Measurements from ENCODE around the gene PRKAR1A. TPM values are rescaled to one million over a fixed set of nuclear protein-coding genes. Genes with fewer than 3 reads are reported as not detected.

PRKAR1A gene
- polyA plus RNA-seq, 5 donors, result 269 to 376 (median 352) TPM

DNA sequence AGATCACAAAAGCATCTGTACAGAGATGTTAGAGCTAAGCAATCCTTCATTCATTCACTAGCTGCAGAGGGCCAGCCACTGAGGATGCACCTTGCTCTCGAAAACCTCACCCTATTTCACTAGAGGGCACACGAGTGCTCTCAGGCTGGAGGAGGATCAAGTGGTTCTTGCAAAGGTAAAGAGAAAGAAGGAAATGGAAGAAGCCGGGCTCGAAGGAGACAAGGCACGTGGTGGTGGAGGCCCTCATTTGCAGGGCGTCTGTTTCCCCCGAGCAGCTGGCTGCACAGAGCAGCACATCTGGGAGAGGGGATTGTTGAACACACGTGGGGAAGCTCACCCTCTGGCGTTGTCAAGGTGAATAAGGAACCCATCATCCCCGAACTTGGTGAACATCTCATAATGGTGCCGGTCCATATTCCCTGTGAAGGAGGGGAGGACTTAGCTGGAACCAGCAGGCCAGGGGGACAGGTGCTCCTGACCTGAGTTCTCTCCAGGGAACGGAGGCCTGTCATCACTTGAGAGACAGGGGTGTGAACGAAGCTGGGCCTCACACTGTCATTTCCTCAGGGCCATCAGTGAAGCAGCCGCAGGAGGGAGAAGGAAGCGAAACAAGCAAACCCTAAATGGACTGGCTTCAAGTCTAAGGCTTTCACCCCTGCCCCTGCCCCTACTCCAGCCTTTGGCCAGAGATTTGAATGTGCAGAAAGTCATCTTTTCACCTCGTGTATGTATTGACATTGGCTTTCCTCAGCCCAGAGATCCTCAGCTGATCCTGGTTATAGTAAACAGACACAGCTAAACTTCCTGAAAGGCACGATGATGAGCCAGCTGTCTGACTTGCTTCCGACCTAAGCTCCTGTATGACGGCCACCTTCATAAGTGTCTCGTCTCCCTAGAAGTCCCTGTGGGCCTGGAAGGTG is 27.6 kb downstream of the PRKAR1A start:
- DNase-seq, result no peak

DNA sequence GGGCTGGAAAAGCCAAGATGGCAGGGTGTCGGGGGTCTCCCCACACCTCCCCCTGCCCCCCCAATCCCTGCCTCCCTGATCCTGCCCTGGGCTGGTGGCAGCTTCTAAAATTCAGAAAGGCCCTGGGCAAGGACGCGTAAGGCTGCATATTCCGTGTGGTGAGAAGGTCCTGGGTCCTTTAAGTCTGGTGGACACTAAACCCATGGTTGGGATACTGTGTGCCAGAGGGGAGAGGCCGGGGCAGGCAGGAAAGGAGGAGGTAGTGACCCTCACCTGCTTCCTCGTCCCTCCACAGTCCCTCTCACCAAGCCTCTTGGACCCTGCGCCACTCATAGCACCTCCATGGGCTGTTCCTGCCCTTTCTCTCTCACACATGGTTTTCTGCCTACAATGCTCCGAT is 28.8 kb downstream of the PRKAR1A start:
- DNase-seq, result no peak

DNA sequence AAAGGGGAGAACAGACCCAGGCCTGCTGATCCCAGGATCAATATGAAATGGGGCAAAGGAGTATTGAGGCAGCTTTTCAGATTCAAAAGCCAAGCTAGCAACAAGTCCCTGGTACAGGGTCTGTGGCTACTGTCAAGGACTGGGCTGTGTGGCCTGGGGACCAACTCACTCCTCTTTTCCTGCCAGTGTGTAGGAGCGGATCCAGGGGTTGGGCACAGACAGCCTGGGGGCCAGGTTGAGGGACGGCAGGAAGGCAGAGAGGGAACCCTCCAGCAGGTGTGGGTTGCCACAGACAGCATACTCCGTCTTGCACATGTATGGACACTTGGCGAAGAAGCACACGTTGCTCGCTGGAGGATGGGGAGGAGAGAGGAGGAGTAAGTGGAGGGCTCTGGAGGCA is 29.6 kb downstream of the PRKAR1A start:
- no peak for DNase-seq

DNA sequence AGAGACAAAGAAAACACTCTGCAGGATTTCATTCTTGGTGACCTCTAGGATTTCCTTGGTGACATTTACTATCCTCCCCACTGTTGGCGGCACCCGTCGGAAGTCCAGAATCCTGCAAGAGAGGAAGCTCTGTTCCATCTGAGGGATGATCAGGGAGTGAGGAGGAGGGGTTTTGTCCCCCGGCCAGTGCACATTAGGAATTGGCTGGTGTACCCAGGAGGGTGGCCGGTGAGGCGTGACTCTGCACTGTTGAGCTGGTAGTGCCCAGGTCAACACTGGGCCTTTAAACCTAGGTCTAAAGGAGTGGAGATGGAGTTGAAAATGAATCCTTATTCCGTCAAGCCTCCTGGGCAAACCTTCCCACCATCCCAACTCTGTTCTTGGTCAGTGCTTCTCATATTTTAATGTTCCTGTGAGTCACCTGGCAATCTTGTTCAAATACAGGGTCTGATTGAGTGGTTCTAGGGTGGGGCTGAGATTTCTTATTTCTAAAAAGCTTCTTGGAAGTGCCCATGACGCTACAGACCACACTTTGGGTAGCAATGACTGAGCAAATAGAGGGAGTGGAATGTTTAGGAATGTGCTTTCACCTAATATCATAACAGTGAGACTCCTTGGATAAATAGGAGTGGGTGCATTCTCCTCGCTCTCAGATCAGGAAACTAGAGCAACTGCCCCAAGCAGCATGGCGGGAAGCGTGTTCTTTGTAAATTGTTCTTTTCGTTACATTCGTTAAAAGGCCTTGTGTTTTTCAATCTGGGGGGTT is 30.7 kb downstream of the PRKAR1A start:
- no peak for DNase-seq

DNA sequence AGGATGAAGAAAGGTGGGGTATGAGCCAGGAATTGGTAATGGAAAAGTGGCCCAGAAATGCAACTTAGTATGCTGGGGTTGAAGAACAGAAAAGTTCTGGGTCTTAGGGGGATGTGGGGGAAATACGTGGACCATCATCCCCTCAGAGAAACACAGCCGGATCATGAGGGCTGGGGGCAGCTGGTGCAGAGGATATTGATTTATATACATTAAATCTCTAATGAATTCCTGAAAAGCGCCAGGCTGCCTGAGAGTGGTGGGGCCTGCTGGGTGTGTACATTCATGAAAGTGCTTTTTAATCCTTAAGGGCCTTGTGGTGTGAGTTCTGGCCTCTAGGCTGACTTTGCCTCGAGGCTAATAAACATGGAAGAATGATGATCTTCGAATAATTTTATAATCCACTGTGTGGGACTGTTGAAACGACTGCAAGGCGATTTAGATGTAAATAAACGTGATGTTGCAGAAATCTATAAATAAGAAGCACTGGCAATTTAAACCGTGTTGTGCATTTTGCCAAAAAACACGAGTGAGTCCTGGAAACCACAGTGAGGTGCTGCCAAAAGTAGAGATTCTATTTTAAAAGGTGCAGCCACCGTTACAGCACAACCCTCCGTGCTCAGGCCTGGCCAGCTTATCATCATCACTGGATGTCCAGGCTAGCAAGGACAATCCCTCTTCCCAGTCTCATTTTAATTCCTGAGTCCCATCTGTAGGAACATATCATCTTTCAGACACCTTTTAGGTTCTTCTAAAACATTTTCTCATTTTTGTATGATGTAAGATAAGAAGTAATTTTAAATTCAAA is 32.1 kb downstream of the PRKAR1A start:
- DNase-seq, result no peak

DNA sequence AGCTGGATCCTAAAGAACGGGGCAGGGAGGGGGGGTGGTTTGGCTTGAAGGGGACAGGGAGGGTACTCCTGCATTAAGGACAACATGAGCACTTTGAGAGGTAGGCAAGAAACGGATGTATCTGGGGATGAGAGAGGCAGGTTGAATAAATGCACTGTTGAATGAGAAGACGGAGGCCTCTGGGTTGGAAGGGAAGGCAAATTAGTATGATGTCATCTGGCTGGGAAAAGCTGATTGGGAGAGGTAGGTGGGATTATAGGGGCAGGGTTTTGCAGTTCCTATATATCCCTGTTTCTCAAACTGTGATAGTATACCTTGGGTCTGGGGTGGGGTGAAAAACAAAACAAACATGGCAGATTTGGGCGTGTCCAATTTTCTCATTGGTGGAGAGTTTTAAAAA is 44.3 kb downstream of the PRKAR1A start:
- DNase-seq, result no peak

DNA sequence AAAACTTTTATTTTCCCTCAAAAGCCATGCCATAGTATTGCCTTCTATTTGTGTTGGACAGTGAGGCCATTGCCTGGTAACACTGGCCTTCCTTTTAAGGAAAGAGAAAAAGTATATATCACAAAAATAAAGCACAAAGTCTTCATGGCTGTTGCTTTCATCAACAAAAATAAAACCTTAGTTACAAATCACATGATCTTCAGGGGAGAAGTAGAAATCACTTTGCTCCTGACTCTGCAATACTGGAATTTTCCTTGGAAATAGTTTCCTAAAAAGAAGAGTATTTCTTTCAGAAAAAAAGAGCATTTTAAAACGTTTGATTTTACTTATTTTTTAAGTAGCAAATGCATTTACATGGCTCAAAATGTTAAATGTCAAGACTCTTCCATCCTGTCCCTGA is 47.1 kb downstream of the PRKAR1A start:
- DNase-seq, result no peak

DNA sequence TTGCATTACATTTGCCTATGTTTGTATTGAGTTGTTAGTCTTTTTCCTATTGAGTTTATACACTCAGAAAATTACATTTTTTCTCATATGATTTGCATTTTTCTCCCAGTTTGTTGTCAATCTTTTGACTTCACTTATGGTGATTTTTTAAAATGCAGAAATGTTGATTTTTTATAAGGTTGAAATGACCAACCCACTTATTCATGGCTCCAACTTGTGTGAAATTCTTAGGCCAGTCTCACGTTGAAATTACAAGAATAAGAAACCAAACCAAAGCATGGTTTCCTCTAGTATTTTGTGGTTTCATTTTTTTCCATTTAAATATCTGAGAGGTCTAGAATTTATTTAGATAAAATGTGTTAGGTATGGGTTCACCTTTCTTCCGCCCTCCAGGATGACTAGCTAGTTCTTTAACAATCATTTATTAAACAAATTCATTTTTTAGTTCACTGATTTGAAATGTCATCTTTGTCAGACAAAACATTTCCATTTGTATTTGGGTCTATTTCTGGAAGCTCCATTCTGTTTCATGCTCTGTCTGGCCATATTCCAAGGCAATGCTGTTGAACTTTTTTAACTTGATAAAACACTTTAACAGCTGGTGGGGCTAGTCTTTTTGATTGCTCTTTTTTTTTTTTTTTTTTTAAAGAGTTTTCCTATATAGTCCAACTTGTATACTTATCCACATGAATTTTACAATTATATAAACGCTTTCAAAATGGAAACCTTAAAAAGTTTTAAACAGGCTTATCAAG is 48.9 kb downstream of the PRKAR1A start:
- peak; percentile 72 for DNase-seq

DNA sequence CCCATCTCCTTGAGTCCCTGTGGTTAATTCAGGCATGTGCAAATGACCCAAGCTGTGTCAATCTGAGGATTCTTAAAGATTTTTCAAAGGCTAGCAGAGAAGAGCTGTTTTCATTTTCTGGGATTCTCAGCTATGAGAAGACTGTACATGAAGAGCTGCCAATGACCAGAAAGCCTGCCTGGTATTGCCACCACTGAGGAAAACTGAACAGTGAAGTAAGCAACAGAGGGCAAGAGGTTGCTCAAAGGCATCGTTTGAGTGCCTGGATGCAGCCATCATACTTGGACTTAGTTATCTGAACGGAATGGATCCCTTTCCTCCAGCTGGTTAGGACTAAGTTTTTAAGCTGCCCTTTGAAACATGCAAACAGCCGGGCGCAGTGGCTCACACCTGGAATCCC is 50.5 kb downstream of the PRKAR1A start:
- no peak for DNase-seq

DNA sequence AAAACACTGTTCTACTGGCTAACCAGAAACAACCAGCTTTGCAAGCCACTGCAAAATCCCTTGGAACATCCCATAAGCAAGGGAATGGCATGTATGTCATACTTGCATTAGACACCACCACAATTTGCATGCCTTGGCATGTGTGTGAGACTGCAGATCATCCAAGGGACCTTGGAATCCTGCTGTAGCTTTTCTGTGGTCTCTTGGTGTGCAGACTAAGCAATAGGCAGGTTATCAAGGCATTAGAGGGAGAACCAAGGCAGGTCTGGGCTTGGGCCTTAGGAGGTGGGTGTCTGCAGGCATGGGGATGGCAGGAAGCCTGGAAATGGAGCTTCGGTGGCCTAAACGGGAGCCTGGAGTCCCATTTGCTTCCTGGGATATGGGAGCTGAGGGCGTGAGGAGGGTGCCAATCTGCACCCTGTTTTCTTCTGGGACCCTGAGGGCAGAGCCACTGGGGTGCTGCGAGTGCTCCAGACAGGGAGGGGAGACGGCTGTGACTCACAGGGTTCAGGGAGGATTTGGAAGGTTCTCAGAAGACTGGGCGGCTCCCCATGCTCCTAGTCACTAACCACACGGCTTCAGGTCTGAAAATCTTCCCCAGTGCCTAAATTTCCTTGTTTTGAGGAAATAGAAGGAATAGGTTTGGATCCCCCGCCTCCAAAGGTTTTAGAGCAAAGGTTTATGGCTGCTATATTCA is 52.3 kb downstream of the PRKAR1A start:
- DNase-seq, result no peak

DNA sequence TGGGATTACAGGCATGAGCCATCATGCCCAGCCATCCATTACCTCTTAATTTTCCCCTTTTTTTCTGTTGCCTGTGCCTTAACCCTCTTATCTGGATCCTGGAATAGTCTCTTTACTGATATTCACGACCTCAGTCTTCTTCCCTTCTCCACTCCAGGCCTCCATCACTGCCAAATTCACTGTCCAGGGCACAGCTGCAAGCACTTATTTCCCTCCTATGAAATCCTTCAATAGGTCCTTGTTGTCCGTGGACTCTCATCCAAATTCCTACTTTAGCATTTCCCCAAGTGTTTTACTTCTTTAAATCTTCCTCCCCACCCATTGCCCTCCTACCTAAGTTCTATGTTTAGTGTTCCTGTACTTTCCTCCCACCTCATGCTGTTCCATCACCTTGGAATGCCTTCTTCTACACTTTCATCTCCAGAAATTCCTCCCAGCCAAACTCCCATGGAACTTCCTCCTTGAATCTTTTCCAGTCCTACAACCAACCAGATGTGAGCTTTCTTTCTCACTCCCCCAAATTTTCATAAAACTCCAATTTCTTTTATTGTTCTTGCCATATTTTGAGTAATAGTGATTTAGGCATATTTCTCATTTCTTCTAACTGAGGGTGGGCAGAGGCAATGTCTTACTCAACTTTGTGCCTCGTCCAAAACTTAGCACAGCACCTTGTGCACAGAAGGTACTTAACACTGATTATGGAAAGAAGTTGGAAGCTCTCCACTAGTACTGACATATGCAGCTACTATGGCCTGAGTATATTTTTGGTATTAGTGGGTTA is 53.6 kb downstream of the PRKAR1A start:
- DNase-seq, result no peak

DNA sequence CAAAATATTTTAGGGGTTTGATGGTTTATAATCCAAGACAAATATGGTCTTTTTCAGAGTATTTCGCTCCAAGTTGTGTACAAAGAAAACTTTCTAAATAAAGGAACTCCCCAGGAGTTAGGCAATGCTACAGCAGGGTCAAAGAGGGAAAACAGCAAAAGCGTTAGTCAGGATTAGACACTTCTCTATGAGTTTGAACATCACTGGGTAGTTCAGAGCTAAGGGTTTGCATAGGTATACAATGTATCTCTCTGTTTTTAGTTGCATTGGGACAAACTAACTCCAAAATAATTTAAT is 54.2 kb downstream of the PRKAR1A start:
- DNase-seq, result no peak

DNA sequence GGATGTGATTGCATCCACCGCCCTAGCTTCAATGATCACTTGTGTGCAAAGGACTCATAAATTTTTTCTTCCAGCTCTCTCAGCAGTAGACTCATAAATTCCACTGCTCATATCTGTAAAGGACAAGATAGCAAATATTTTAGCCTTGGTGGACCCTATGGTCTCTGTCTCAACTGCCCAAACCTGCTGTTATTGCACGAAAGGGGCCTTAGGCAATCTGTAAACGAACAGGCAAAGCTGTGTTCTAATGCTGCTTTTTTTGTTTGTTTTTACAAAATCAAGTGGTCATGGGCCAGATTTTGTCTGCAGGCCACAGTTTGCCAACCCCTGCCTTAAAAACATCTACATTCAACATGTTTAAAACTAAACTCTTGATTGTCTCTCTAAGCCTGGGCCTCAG is 54.8 kb downstream of the PRKAR1A start:
- no peak for DNase-seq

DNA sequence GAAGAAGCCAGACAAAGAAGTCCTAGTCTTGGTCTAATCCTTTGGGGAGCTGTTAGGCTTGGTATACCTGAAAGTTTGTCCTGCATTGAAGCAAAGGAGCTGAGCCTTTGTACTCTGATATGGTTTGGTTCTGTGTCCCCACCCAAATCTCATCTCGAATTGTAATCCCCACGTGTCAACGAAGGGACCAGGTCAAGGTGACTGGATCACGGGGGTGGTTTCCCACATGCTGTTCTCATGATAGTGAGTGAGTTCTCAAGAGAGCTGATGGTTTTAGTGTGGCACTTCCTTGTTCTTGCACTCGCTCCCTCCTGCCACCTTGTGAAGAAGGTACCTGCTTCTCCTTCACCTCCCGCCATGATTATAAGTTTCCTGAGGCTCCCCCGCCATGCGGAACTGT is 55.4 kb downstream of the PRKAR1A start:
- no peak for DNase-seq

DNA sequence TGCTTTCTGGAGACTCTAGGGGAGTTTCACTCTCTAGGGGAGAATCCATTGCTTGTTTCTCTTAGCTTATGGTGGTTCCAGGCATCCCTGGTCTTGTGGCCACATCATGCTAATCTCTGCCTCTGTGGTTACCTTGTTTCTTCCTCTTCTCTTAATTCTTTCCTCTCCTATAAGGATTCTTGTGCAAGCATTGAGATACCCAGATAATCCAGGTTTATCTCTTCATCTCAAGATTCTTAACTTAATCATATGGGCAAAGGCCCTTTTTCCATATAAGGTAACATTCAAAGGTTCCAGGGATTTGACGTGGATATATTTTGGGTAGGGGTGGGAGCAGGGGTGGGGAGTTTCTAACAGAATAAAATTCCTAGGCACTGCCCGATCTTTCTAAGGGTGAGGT is 56.4 kb downstream of the PRKAR1A start:
- DNase-seq, result no peak

DNA sequence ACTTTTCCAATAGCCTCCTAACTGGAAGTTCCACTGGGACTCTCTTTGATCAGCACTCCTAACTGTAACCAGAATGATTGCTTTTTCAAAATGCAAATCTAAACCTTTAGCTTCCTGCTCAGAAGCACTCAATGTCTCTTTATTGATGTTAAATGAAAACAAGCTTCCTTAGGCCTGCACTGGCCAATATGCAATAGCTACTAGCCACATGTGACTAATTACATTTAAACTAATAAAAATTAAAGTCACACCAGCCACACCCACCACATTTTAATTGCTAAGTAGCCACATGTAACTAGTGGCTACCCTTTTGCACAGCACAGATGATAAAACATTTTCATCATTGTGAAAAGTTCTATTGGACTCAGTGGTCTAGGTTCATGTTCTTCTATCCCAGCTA is 57.1 kb downstream of the PRKAR1A start:
- DNase-seq, result no peak

DNA sequence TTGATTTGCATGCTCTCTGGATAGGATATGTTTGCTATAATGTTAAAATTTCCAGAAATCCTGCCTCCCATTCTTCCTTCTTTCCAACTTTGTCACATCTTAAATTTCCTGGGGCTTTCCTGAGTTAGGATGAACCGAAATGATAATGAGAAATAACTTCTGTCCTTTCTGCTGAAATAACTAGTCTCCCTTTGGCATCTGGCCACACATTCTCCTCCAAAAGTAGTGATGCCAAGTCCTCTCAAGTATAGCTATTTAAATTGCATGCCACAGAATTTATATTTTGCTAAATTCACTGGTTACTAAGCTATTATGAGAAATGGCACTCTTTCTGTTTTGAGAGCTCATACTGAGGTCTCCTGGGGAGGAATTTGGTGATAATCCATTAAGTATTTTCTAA is 58.3 kb downstream of the PRKAR1A start:
- no peak for DNase-seq

DNA sequence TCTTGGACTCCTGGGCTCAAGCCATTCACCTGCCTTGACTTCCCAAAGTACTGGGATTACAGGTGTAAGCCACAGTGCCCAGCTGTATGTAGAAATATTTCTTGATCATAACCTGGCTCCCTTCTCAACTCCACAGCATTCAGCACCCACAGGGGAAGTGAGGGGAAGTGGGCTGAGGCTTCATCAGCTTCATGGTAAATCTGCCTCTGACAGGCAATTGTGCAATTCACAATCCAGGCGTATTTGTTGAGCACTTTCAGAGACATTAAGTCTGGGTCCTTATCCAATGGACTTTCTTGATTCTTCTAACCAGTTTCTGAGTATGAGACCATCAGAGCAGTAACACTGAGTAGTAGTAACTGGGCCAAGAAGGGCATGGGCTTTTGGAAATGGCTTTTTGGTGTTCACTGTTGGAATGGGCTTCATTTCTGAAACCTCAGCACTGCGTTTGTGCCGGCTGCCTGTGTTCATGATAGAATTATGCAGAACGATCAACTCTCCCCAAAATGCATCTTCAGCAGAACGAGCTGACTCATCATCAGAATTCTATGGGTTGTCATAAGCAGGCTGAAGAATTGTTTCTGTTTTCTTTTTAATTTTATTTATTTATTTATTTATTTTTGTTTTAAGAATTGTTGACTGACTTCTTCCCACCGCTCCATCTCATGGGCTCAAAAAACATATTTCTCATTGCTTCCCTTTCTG is 60.1 kb downstream of the PRKAR1A start:
- DNase-seq, result no peak

DNA sequence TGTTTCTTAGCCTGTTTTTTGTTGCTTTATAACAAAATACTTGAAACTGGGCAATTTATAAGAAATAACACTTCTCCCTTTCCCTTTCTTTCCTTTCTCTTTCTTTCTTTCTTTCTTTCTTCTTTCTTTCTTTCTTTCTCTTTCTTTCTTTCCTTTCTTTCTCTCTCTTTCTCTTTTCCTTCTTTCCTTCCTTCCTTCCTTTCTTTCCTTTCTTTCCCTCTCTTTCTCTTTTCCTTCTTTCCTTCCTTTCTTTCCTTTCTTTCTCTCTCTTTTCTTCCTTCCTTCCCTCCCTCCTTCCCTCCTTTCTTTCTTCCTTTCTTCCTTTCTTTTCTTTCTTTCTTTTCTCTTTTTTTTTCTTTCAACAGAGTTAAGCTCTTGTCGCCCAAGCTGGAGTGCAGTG is 61.1 kb downstream of the PRKAR1A start:
- DNase-seq, result no peak

DNA sequence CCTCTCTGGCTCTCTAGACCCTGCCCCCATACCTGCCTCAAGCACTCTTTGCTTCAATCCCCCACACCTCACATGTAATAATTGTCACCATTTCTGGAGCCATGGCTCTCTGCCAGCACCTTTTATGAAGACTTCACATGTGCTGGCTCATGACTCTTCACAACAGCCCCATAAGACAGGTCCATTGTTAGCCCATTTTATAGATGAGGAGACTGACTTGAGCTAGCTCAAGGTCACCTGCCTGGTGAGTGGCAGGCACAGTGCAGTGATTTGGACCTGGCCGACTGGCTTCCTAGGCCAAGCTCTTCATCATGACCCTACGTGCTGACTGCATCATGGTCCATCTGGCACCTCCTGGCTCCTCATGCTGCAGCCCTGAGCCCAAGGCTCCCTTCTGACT is 63.9 kb downstream of the PRKAR1A start:
- no peak for DNase-seq

Data from right lung (tissue), 5 donors.